GM21723 (cell line): ENCODE data around the gene ALKBH6.
"Not testable (repeated sequence)": the region's sequence is repeated elsewhere in the genome, so short reads cannot be mapped to it uniquely, and the experiment has no call there.

Source experiments
- ATAC-seq: cut with Tn5 transposase; IDR thresholded peaks from one replicate; pipeline ENCODE4 v1.9.1; 2021; ENCODE audit warnings: mild to moderate bottlenecking, moderate library complexity; ENCODE audit not compliant: unreplicated experiment

The ALKBH6 gene

GRCh38 chr19:35993923-35994598, 20.0 kb downstream of the ALKBH6 start:
- no peak for ATAC-seq

- no peak for ATAC-seq
Observed at GRCh38 chr19:35992907-35993765, 20.9 kb downstream of the ALKBH6 start.

GRCh38 chr19:35991731-35992450, 22.1 kb downstream of the ALKBH6 start:
- no peak for ATAC-seq

- no peak for ATAC-seq
Observed at GRCh38 chr19:35990771-35991730, 23.0 kb downstream of the ALKBH6 start.

- no peak for ATAC-seq
Observed at GRCh38 chr19:35990156-35990555, 23.9 kb downstream of the ALKBH6 start.

GRCh38 chr19:35988824-35989223, 25.2 kb downstream of the ALKBH6 start:
- no peak for ATAC-seq

GRCh38 chr19:35987571-35987896, 26.5 kb downstream of the ALKBH6 start:
- ATAC-seq, result no peak

GRCh38 chr19:35986664-35987570, 27.1 kb downstream of the ALKBH6 start:
- ATAC-seq, result no peak

- no peak for ATAC-seq
Observed at GRCh38 chr19:35986111-35986510, 27.9 kb downstream of the ALKBH6 start.

GRCh38 chr19:35983177-35983576, 30.8 kb downstream of the ALKBH6 start:
- no peak for ATAC-seq

- ATAC-seq, result not testable (repeated sequence)
Observed at GRCh38 chr19:35980997-35981396, 33.0 kb downstream of the ALKBH6 start.

GRCh38 chr19:35978832-35979365, 35.1 kb downstream of the ALKBH6 start:
- no peak for ATAC-seq

GRCh38 chr19:35978271-35978670, 35.7 kb downstream of the ALKBH6 start:
- no peak for ATAC-seq

GRCh38 chr19:35977446-35978222, 36.4 kb downstream of the ALKBH6 start:
- ATAC-seq, result no peak

GRCh38 chr19:35975608-35976214, 38.3 kb downstream of the ALKBH6 start:
- ATAC-seq, result no peak

- no peak for ATAC-seq
Observed at GRCh38 chr19:35973487-35973886, 40.5 kb downstream of the ALKBH6 start.

- ATAC-seq, result no peak
Observed at GRCh38 chr19:35966771-35967170, 47.2 kb downstream of the ALKBH6 start.

GRCh38 chr19:35963514-35963913, 50.5 kb downstream of the ALKBH6 start:
- ATAC-seq, result no peak
